GM19023 (cell line): Measurements from ENCODE around the gene PRIMA1.

Source experiments
- ATAC-seq: cut with Tn5 transposase; IDR thresholded peaks from one replicate; pipeline ENCODE4 v1.9.1; 2021; ENCODE audit warnings: mild to moderate bottlenecking, moderate library complexity; ENCODE audit not compliant: unreplicated experiment

The PRIMA1 gene

DNA sequence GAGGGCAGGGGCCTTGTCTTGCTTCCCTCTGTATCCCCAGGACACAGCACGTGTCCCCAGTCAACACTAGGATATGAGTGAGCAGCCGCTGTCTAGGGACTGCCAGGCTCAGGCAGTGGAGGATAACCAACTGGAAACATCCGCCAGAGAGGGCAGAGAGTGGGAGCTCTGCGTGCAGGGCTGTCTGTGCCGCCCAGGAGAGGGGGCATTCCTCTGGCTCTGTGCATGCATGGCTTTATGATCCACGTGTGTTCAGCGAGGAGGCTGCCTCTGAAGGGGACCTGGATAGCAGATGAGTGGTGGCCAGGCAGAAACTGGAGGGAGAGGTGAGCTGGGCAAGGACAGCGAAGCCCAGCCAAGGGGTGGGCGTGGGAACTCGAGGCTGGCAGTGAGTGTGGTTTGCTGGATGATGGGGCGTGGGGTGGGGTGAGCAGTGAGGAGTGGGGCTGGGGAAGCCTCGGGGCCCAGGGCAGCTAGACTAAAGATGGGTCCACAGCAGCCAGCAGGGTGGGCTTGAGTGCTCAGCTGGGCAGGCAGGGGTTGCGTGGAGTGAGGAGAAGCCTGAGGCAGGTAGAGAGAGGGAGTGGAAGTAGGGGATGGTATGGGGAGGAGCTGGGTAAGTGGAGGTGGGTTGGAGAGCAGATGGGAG, 72.9 kb downstream of the PRIMA1 start:
- ATAC-seq = no peak

DNA sequence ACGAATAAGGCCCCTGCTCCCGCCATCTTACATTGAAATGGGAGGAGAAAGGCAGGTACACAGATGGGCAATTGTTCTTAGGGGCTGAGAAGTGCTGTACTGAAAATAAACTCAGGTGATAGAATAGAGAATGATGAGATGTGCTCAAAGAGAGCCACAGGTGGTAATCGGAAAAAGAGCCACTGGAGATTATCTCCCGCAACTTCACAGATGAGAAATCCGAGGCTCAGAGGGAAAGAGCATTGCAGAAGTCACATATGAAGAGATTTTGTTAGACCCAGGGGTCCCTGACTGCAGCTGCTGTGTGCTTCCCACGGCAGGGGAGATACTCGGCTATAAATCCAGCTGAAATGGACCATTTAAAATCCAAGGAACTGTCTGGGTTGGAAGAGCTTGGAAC, 73.7 kb downstream of the PRIMA1 start:
- ATAC-seq = no peak

DNA sequence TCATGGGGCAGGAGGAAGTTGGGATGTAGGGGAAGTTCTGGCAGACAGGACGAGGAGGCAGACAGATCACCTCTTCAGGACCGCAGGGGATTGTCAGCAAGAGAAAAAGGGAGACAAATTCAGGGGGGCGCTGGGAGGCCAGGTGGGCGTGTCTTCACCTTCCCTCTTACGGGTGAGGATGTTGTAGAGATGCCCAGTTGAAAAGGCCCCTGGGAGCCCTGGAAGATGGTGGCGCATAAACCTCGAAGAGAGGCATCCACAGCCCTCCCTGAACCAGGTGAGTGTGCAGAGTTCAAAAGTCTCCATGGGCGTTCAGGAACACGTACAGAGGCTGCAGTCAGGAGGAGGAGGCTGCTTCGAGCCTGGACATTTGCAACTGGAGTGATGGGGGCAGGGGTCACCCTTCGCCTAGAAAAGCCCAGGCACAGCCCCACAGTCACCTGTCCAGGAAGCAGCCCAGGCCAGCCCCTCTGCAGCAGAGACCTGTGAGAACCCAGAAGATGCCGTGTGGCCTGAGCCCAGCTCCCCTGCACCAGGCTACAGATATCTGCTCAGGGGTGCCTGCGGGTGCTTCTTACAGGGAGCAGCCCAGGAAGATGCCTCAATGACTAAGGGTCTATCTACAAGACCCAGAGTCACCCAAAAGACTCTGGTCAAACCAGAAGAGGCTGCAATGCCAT, 74.4 kb downstream of the PRIMA1 start:
- ATAC-seq = no peak

DNA sequence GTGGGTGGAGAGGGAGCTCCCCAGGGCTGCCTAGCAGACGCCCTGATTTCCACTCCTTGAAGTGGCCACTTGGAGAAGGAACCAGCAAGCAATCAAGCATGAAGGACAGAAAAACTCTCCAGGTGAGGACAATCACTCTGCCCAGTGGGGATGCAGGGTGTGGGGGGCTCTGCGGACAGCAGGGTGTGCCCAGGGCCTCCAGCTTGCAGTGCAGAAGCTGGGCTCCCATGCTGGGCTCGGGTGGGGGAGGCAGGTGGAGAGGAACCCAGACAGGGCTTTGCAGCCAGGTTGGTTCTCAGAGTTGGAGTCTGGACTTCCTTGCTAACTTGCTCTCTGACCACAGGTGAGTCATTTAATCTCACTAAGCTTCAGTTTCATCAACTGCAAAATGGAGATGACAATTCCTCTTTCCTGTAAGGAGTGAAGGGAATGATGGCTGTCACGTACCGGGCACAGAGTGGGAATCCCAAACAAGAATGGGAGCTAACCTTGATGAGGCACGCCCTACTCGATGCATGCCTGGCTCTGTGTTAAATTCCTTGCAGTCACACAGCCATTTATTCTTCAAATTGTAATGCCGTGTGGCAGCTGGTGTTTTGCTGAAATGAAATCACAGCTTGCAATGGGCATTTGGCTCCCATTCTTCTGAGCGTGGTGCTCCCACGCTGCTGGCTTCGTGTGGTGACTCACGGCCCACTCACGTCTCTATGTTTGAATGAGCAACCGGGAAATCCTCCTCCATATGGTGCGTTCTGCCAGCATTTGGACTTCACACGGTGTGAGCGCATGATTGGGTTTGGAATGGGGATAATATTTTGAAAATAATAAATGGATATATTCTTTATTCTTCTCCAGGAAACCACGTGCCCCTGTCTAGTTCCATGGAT, 75.2 kb downstream of the PRIMA1 start:
- no peak for ATAC-seq

DNA sequence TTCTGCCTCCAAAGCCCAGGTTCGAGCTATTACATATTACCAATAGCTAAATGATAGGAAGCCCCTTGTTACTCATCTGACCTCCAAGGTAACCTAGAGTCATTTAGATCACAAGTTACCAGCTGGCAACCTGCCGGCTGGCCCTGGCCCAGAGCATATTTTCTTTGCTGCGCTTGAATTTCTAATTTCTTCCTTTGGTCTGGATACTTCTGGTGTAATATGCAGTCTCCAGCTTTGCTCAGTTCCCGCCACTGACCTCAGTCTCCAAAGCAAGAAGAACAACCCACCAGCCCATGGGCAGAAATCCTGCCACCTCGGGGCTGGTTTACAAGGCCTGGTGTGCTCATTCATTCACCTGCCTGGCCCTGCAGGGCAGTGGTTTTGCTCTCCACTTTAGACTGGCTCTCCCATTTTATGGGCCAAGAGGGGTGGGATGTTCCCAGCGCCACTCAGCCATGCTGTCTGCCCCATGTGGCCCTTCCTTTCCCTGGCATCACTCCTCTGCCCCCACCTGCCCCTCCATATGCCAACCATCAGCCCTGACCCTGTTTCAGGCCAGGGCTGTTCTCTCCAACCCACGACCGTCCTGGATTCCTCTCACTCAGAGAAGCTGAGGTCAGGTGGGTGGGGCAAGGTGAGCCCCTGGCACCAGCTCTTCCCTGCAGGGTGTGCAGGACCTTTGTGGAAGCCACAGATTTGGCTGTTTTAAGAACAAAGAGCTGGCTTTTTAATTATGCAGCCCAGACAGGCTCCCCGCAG, 76.0 kb downstream of the PRIMA1 start:
- no peak for ATAC-seq

DNA sequence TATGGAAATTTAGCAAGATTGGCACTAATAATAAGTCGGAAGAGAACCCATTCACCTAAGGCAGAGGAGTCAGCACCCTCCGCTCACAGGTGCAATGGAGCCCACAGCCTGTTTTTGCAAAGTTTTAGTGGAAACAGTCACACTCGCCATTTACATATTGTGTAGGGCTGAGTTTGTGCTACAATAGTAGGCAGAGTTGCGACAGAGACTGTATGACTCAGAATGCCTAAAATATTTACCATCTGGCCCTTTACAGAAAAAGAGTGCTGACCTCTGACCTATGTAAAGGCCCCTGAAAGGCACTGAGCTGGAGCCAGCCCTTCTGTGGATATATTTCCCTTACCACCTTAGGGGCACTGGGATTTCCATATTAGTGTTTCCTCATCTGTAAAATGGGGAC, 79.0 kb downstream of the PRIMA1 start:
- no peak for ATAC-seq

DNA sequence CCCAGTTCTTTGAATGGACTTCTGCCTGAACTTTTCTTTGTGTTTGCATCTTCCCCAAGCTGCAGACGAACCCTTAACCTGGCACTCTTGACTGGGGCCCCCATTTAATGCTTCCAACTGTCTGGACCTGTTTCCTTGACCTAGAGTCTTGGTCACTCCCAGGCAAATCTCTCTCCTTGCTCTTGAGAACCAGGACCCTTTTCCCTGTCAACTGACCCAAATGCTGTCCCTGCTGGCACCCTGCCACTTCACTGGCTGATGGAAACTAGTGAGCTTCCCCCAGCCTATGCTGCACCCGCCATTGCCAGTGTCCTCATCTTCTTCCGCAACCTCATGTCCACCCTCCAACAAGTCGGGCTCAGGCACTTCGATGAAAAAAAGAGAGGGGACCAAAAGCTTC, 79.5 kb downstream of the PRIMA1 start:
- ATAC-seq = no peak

- no peak for ATAC-seq
These were observed 80.0 kb downstream of the PRIMA1 start for GRCh38 chr14:93708311-93708734.

GRCh38 chr14:93707475-93707874, 80.8 kb downstream of the PRIMA1 start:
- no peak for ATAC-seq

GRCh38 chr14:93706360-93706955, 81.8 kb downstream of the PRIMA1 start:
- ATAC-seq = no peak

DNA sequence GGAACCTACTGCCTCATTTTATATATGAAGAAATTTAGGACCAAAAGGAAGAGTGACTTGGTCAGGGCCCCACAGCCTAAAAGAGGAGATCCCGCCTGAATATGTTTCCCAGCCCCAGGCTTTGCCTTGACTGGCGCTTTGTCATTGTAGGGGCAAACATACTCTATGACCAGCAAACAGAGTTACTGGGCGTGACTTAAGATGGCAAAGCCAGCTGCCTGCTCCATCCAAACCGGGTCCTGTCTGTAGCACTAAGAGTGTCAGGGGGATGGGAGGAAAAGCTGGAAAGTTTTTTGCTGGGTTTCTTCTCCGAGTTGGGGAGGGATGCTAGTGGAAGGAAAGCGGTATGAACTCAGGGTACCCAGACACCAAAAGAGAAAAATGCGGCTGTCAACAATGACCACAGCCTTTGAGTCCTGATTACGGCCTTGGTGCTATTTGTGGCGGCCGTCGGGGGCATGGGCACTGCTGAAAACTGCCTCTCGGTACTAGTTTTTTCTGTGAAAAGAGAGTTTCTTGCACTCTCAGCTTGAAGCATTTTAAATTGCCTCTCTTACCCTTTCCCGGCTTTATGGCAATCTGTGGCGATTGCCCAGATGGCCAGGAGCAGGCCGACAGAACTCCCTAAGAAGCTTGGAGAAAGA, 82.7 kb downstream of the PRIMA1 start:
- ATAC-seq = no peak

DNA sequence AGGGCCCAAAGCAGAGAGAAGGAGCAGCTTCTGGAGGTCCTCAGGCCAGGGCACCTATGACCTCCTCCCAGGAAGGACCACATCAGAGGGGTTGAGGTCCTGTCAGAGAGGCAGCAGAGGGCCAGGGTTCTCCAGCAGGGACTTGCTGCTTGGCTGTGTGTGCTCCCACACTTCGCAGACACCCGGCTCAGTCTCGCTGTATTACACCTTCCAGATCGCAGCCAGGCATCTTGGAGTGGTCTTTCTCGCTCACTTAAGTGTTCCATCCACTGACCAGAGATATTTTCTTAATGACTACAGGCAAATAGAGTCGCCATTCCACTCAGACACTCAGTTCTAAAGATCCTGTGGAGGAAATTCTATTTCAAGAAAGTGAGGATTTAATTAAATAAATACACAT, 84.3 kb downstream of the PRIMA1 start:
- no peak for ATAC-seq

GRCh38 chr14:93702946-93703345, 85.3 kb downstream of the PRIMA1 start:
- ATAC-seq = no peak

DNA sequence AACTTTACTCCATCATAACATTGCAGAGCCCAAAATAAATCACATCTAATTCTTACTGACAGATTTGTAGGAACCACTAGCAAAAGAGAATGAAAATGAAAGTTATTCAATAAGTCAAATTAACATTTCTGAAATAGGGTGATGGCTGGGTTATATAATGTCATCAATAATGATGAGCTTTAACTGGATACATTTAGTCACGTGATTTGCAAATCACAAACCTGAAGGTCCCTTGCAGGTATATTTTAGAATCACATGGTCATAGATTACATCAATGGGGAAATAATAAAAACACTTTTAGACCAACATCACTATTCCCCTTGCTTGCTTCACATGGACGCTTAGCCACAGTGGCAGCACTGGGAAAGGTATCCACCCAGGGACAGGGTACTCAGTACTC, 86.7 kb downstream of the PRIMA1 start:
- no peak for ATAC-seq

- ATAC-seq = no peak
These were observed 87.4 kb downstream of the PRIMA1 start for GRCh38 chr14:93700928-93701327.

DNA sequence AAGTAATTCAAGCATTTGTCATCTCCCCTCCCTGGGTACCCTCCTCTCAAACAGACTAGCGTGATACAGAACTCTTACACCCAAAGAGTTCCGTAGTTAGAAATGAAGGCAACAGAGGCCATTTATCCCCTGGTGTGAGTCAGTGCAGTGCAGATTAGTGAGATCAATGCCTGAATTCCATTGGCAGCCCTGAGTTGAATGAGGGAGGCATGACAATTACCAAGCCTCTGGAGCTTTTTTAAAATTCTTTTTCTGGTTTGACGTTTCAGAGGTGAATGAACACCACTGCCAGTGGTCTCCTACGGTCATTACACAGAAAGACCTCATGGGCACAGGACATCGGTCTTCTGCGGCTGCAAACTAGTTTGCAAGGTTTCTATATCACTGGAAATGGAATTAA, 94.4 kb downstream of the PRIMA1 start:
- no peak for ATAC-seq

DNA sequence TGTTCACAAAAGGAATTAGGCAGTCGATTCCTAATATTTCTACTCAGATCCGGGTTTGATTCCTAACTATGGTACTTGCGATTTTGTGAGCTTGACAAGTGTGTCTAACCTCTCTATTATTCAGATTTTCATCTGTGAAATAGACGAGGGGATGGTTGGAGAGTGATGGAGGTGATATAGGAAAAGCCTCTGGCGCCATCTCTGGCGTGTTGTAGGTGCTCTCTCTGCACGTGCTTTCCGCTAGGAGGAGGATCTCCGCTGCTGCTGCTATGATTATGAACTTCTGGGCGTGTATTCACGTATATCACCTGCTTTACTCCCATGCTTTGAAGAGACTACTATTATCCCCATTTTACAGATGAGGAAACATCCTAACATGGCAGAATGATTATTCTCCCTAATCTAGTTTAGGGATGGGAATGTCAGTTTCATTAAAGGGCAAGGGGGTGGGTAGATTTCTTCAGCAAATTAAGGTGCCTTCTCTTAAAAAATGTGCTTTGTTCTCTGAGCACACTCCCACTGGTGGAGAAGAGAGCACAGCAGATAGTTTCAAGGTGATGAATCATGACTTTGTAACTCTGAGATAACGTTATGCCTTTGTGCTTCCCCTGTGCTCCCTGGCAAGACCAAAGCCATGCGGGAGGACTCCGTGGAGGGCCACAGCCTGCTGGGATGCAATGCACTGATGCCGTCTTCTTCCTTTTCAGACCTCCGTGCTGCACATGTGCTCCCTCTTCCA, 97.1 kb downstream of the PRIMA1 start:
- no peak for ATAC-seq

GRCh38 chr14:93690146-93690545, 98.1 kb downstream of the PRIMA1 start:
- no peak for ATAC-seq

DNA sequence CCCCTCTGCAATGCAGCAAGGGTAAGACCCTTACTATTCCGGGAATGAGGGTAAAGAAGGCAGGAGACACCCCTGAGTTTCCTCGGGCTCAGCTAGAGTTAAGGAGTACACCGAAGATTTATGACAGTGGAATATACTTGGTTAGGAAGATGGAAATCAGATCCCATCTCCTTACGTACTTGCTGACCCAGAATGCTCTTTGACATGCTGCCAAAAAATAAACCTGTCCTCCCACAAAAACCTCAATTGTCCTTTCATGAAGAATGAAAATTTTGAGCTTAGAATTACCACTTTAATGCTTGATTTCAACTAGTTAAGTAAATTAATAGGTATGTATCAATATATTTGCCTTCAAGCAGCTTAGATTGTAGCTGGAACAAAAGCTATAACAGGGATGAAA, 99.5 kb downstream of the PRIMA1 start:
- no peak for ATAC-seq
